NCI-H1417 (cell line): ENCODE data around the gene SLC35F4.

Experiments
- DNase-seq, 3 experiments: peaks; one replicate each; lab custom pipeline; 2025; lab: John Stamatoyannopoulos, UW

SLC35F4 gene

GRCh38 chr14:57848786-57849185, 17.1 kb downstream of the SLC35F4 start:
- no peak for DNase-seq

DNA sequence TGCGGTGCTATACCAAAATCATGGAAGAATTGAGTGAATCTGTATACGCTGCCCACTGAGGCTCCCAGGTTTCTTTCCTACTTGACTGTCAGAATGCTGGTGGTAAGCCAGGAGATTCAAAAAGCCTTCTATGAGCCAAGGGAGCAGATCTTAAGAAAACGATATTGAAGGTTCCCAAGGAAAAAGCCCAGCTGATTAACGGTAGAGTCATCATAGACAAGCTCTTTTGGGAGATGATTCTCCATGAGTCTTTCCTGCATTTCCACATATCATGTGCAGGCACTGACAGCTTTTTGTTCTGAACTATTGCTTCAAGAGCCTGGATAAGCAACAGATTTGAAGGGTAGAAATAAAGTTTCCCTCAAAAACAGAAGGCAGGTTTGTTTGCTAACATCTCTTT, 17.5 kb downstream of the SLC35F4 start:
- no peak for DNase-seq

DNA sequence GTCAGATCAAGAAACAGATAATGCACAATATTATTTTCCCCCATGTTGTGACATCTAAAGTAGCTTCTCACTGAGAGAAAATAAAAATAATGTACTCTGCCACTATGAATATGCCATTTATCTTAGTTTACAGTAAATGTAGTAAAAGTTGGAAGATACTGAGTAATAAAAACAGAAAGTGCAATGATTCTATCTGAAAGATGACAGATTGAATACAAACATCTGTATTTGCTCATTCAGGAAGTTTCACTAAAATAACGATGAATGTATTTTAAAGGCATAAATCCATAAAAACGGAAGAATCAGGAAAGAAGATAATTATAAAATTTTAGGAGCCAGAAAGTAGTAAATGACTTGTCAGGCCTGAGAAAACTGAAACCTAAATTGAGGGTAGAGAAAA, 18.2 kb downstream of the SLC35F4 start:
- no peak for DNase-seq

DNA sequence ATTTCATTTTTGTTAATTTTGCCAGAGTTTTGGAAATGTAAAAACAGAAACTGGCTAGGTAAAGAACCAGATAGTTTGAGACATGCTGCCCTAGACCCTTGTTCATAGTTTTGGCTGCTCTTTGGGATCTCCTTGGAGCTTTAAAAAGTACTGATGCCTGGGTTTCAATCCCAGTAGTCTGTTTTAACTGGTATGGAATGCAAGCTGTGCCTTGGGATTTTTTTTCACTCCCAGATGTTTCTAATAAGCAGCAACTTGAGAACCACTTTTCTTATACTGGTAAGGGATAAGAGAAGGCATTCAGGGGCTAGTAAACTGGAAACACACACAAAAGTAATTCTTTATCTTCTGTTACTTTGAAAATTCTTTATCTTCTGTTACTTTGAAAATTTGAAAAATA, 18.8 kb downstream of the SLC35F4 start:
- no peak for DNase-seq

DNA sequence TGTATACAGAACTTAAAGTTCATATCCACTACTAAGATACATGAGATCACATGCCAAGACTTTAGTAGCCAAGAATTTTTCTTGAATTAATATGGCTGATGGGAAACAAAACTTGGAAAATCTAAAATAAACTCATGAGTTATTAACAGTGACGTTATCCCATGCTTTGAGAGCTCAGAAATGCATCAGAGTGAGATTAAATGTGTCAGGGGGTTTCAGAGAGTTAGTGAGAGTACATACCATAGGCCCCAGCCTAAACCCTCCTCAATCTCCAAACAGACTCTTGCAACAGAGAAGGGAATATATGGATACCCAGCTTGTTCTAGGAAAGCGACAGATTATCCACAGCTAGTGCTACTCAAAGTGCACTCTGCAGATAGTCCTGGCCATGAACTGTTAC, 19.3 kb downstream of the SLC35F4 start:
- DNase-seq: no peak

DNA sequence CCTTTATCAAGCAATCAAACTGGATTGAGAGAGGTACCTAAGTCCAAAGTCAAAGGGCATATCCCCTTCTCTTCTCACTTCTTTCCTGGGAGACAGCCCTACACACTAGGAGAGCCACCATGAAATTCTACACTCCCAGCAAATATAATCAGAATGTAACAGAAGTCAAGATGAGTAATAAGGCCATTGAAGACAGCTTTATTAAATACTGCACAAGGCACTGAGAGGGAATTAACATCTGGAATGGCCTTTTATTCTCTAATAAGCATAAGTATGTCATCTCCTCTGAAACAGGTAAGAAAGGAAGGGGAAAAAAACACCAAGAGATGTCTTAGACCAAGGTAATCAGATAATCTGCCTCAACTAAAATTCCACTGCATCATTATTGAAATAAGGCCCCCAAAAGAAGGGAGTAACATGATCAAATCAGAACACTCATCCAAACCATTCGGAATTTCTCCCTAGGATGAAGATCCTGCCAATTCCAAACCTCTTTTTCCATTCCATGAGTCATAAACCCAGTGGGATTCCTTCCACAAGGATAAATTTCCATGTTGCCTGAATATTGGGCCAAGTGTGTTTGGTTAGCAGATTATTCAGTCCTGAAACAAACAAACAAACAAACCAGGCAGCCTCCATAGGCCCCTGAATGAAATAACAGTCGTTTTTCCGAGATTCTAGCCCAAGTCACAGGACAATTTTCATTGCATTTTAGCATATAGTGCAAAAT, 19.9 kb downstream of the SLC35F4 start:
- DNase-seq: no peak

- no peak for DNase-seq
Observed at GRCh38 chr14:57845316-57845715, 20.6 kb downstream of the SLC35F4 start.

GRCh38 chr14:57837267-57837666, 28.6 kb downstream of the SLC35F4 start:
- DNase-seq: no peak

DNA sequence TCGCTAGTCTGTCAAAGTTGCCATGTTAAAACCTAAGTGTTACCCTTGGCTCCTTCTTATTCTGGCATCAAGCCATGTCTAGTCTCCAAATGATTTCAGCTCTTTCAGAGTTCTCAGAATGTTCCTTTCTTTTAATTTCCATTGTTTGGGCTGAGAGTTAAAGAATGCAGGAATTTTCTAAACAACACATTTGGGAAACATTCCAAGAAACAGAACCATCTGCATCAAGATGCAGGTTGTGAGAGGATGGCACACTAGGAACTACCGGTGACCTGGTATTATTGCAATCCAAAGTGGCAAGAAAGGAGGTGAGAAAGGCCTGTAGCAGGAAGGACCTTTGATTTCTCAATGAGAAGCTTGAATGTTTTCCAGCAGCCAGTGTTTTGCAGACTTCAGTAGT, 30.1 kb downstream of the SLC35F4 start:
- DNase-seq: no peak

DNA sequence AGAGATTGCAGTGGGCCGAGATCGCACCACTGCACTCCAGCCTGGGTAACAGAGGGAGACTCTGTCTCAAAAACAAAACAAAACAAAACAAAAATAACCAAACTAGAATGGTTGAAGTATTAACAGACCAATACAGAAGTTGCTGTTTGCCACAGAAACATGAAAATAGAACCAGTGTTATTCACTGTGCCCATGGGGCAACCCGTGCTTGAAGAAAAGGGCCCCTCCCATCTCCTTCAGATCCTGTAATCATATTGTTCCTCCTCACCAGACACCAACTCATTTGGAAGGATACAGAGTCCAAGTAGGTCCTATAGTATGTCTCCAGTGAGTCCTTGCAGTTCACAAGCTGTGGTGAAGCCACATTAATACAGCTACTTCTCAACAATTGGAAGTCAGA, 30.9 kb downstream of the SLC35F4 start:
- DNase-seq: no peak

DNA sequence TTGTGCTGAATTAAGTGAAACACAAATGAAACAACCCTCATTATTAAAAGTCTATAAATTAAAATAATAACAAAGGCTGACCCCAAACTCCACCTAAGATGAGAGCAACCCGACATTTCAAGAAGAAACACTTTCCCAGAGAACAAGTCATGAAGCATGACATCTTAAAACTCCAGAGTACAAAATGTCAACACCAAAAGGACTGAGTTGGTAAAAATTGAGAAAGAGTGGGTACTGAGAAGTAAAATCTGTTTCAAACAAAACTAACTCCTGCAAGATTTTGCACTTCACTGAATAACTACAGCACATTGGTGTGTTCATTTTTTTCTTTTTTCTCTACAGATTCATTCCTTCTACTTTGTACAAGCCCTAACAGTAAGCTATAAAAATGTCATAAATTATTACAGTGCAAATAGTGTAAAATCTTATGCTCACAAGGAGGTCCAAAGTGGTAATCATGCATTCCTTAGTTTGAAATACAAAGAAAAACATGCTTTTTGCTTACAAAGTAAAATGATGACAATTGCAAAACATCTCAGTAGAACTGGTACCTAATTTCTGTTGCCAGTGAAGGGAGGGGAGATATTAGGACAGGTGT, 31.8 kb downstream of the SLC35F4 start:
- DNase-seq: peak in 1 of 3 experiments; percentile 20

DNA sequence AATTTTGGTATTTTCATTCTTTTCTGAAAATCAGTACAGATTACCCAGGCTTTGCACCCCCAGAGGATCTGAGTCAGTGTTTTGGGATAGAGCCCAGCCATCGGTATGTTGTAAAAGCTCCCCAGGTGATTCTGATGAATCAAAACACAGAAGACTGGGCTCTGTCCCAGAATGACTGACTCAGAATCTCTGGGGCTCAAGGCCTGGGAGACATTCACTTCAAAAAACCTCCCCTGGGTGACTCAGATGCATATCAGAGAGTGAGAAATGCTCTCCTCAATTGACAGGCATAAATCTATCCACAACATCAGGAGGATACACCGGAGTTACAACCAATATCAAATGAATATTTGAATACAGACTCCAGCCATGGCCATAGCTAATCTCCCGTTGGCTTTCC, 32.6 kb downstream of the SLC35F4 start:
- DNase-seq: no peak

DNA sequence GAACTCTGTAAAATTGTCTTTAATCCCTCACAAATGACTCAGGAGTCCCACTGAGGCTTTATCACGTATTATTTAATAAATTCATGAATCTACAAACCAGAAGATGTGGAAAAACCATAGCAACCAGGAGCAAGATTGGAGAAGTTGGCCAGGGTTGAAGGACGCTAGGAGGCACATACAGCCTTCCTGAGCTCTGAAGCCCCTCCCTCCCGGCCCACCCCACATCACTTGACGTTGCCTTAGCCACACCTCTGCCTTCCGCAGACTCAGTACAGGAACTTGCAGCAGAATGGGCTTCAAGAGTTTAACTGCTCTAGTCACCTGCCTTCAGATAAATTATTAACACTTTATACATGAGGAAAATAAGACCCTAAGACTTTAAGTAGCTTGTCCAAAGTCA, 33.9 kb downstream of the SLC35F4 start:
- no peak for DNase-seq

DNA sequence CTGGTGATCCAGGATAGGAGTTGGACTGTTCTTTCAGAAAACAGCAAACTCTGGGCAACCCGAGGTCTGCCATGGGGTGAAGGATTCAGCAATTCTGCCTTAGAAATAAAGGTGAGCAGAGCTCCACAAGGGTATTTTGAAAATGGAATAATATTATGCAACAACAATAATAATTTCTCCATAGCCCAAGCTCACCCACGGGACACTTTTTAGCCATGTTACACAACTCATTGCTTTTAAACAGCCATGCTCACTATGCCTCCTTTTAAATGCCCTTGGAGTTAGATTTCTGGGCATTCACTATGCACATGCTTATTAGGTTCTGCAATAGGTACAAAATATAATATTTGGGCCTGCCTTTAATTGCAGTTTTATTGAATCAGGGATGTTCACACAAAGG, 37.2 kb downstream of the SLC35F4 start:
- DNase-seq: no peak

DNA sequence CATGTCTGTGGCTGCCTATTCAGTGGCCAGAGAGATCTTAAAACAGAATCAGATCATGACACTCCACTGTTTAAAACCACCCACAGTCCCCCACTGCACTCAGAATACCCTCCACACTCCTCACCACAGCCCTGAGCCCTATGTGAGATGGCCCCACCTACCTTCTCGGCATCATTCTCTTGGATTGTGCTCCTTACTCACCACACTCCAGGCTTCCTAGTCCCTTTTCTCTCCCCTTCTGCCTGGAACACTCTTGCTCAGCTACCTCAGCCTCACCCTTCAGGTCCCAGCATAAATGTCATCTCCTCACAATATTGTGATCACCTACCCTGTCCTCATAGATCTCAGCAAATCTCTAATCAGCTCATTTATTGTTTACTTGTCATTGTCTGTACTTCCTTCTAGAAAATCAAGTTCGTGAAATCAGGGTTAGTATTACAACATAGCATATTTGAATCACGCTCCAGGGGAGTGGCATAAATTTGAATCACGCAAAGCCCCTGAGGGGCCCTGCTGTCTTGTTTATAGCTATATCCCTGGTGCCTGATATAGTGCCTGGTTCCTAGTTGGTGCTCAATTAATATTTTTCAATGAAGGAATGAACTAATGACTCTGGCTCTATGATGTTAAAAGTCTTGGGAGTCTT, 42.8 kb downstream of the SLC35F4 start:
- DNase-seq: no peak

- peak in 1 of 3 experiments; percentile 10 for DNase-seq
Observed at GRCh38 chr14:57822081-57822480, 43.8 kb downstream of the SLC35F4 start.

DNA sequence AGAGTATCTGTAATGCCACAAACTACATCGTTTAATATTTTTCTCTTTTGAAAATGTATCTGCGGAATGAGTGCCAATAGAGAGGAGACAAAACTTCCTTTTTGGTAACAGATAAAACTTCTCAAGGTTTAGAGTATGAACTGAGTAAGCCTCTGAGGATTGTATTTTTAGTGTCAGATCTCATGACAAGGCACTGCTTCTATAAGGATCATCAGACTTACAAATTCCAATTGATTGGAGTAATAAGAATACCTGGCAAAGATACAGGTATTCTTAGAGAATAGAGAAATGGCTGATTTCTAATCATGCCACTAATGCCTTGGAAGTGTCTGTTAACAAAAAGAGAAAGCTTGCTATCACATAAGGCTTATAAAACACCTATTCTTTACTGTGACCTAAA, 45.3 kb downstream of the SLC35F4 start:
- DNase-seq: no peak

DNA sequence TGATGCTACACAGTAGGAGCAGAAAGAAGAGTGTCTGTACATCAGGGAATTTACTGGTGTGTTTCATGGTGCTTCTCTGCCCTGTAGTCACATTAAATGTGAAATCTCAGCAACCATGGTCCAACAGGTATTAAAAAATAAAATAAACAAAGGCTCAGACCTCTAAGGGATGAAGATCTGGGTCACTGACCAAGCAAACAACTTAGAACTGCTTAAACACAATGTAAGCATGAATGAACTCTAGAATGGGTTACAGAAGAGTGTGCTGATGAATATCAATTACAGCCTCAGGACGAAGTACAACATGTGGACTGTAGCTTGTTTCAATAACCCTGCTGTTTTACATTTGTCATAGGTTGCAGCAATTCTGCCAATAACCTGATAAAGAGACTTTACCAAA, 47.4 kb downstream of the SLC35F4 start:
- DNase-seq: peak in 1 of 3 experiments; percentile 15

DNA sequence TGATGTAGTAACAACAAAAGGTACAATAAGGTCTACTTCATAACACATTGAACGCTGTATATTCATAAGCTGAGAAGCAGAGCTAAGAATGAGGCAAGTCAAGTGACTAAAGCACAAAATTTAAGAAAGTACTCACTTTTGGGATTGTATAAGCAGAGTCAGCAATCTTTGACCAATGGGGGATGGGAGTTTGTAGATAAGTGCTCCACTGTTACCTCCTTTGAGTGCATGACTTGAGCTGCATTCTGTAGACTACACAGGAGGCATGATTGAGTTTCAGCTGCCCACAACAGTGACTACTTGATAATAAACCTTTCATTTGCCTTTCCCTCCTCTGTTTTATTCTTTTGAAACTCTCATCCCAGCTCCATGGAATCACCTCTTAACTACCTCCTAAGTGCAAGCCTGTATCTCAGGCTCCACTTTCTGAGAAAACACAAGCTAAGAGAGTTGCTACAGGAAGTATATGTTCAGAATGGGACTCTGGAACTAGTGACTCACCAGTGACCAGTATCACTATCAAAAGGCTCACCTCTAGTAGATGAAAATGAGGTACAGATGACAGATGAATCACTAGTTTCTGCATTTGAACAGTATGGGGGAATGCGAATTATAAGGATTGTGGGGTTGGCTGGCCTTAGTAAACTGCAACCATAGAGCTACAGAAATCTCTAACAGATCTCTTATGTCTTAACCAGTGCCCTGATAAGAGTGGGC, 49.2 kb downstream of the SLC35F4 start:
- no peak for DNase-seq

DNA sequence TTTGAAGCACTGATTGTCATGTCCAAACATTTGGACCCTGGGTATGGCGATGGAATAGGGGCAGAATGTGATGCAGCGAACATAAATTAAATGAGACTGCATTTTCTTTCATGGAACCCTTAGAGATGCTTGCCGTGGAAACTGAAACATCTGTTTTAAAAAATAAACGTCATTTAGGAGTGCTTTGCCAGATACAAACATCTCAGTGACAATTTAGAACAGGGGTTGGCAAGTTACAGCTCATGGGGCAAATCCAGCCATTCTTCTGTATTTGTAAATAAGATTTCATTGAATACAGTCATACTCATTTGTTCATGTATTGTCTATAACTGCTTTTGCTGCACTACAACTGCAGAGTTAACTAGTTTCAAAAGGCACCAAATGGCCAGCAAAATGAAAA, 51.2 kb downstream of the SLC35F4 start:
- no peak for DNase-seq

DNA sequence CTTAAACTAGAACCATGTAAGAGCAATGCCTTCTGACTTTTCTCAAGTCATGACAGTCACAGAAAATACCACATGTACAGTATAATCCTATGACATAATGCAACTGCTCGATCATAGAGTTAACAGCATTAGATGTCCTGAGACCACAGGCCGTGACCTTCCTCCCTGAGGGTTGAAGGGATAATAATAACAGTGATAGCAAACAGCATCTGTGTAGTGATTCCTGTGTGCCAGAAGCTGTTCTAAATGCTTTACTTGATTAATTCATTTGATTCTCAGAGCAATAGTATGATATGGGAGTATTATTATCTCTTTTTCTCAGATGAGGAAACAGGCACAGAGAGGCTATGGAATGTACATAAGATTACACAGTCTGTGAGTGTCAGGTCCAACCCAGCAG, 53.2 kb downstream of the SLC35F4 start:
- DNase-seq: no peak

- DNase-seq: no peak
Observed at GRCh38 chr14:57811998-57812546, 53.8 kb downstream of the SLC35F4 start.

GRCh38 chr14:57809808-57810207, 56.1 kb downstream of the SLC35F4 start:
- DNase-seq: no peak
